Panc1 (cell line): ENCODE measurements around the gene ZNF497.

Source experiments
- CTCF ChIP-seq: fragments of 450-650 bp; IDR thresholded peaks from 2 replicates; pipeline ENCODE4 v1.5.1; 2017; ENCODE audit warnings: mild to moderate bottlenecking
- POLR2AphosphoS5 ChIP-seq: IDR thresholded peaks from 2 replicates; pipeline ENCODE4 v1.6.1; 2012; ENCODE audit warnings: mild to moderate bottlenecking, low read depth, low read length, moderate library complexity
- REST ChIP-seq, 2 experiments: IDR thresholded peaks; 2 replicates each; pipeline ENCODE4 v1.6.1; 2011 to 2012; ENCODE audit warnings: low read depth in 2 of 2, control low read depth in 1 of 2, low read length in 1 of 2, mild to moderate bottlenecking in 1 of 2, moderate library complexity in 1 of 2; ENCODE audit not compliant: insufficient read depth in 1 of 2

- TF ChIP-seq REST (IDR thresholded peaks at IDR 0.05; ENCODE audit: insufficient read depth in 1 of 2, low read depth in 2 of 2, low read length in 1 of 2) (no peak), CTCF (no peak), POLR2AphosphoS5 (no peak)
These were observed 5.3 kb upstream of the ZNF497 start for GRCh38 chr19:58367698-58368454.
